Measurements from ENCODE around the gene MTPN. TPM values are rescaled to one million over a fixed set of nuclear protein-coding genes. Genes with fewer than 3 reads are reported as not detected.

MTPN gene
- total RNA-seq, 2 experiments from 2014 or later = 91.3 to 281 TPM

DNA sequence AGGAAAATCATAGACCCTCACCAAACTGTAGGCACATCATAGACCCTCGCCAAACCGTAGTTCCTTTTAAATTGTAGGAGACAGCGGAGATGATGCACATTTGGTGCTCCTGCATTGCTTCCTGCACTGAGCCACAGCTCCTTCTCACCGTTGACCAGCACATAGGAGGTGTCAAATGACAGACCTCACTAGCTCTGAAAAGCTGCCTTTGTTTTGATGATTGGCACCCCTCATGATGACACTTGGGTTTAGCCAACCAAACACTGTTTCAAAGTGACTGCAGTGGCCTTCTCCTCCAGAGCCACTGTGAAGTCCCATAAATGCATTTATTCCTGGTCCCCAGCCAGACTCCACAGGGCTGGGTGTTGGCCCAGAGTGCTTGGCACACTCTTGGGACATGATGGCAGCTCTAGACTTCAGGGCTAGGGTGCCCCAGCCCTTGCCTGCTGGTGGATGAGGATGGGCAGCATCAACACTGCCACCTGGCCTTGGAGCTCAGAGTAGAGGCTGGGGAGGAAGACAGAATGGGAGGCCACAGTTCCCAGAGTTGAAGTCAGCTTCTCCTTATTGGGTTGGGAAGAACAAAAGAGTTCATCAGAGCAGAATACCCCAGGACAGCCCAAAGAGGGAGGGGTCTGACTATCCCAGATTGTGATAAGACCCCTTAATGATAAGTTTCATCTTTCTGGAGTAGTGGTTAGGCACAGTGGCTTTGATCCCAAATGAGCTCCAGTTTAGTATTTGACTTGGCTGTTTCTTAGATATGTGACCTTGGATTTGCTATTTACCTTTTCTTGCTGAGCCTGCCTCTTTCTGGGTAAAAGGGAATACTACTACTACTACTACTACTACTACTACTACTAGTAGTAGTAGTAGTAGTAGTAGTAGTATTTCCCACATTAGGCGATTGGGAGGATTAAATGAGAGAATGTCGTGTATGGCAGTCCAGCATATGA, 75.3 kb downstream of the MTPN start:
- Histone ChIP-seq H4K20me1 (ENCODE audit: insufficient read depth, low read length) (no peaks in the 10 kb centered on the region), H3K27ac (ENCODE audit: low read depth, low read length, poor library complexity, severe bottlenecking) (no peak overlapping the region), H3K79me2 (ENCODE audit: insufficient read depth, low read depth, low read length) (no peaks in the 10 kb centered on the region), H3K4me1 (ENCODE audit: insufficient read depth, low read length, poor library complexity, severe bottlenecking) (no peaks in the 10 kb centered on the region), H3K9me2 (ENCODE audit: insufficient read depth, low read length) (no peaks in the 10 kb centered on the region), H3K9me3 (ENCODE audit: low read length) (no peaks in the 10 kb centered on the region), H3K4me3 (ENCODE audit: low read depth, low read length, poor library complexity, severe bottlenecking) (no peak overlapping the region), H2AFZ (ENCODE audit: low read length) (no peak overlapping the region), H3K4me2 (ENCODE audit: low read length) (no peak overlapping the region), H3K36me3 (ENCODE audit: insufficient read depth, low read length) (no peaks in the 10 kb centered on the region)
- no peak for DNase-seq (ENCODE audit: low spot score)
- BruUV-seq (replicated peaks) = no TSS peak
- intact Hi-C loops (cut with micrococcal nuclease; ENCODE audit: unreplicated experiment) = no loop called here
- TF ChIP-seq, protein P1, sequence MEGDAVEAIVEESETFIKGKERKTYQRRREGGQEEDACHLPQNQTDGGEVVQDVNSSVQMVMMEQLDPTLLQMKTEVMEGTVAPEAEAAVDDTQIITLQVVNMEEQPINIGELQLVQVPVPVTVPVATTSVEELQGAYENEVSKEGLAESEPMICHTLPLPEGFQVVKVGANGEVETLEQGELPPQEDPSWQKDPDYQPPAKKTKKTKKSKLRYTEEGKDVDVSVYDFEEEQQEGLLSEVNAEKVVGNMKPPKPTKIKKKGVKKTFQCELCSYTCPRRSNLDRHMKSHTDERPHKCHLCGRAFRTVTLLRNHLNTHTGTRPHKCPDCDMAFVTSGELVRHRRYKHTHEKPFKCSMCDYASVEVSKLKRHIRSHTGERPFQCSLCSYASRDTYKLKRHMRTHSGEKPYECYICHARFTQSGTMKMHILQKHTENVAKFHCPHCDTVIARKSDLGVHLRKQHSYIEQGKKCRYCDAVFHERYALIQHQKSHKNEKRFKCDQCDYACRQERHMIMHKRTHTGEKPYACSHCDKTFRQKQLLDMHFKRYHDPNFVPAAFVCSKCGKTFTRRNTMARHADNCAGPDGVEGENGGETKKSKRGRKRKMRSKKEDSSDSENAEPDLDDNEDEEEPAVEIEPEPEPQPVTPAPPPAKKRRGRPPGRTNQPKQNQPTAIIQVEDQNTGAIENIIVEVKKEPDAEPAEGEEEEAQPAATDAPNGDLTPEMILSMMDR (conservative IDR thresholded peaks at IDR 0.05; ENCODE audit: low read length) = no peak
- TF ChIP-seq EZH2phosphoT487 (IDR thresholded peaks at IDR 0.05; ENCODE audit: borderline replicate concordance, low read depth, low read length) = no peak
- POLR2A ChIA-PET = interaction anchor here (0.6 to 0.7 kb wide), 2 partner anchors 142 to 370 kb away, joined by 3 to 4 read pairs; no protein-coding TSS in a partner anchor
- CTCF ChIA-PET (ENCODE audit: unreplicated experiment) = no interaction called here

DNA sequence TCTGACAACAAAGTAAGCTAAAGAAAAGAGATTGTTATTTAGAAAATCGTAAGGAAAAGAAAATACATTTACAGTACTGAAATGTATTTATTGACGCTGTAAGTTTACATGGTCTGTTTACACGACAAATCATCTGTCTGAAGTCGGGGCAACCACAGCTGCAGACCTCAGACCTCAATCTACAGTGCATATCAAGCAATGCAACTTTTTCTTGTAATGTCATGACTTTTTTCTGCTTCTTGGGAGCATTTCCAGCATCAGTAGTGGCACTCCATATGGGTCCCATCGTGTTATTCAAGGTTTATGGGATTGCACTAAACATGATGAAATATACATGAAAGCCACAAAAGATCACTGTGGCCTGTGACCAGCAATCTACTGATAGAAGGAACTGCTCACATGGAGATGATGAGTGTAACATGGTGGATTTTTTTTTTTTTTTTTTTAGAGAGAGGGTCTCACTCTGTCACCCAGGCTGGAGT, 77.1 kb downstream of the MTPN start:
- Histone ChIP-seq H3K79me2 (ENCODE audit: insufficient read depth, low read depth, low read length) (no peaks in the 10 kb centered on the region), H3K4me1 (ENCODE audit: insufficient read depth, low read length, poor library complexity, severe bottlenecking) (no peaks in the 10 kb centered on the region), H4K20me1 (ENCODE audit: insufficient read depth, low read length) (no peaks in the 10 kb centered on the region), H3K36me3 (ENCODE audit: insufficient read depth, low read length) (no peaks in the 10 kb centered on the region), H3K4me3 (ENCODE audit: low read depth, low read length, poor library complexity, severe bottlenecking) (no peak overlapping the region), H3K9me2 (ENCODE audit: insufficient read depth, low read length) (no peaks in the 10 kb centered on the region), H3K27ac (ENCODE audit: low read depth, low read length, poor library complexity, severe bottlenecking) (no peak overlapping the region), H2AFZ (ENCODE audit: low read length) (no peak overlapping the region), H3K4me2 (ENCODE audit: low read length) (no peak overlapping the region), H3K9me3 (ENCODE audit: low read length) (no peaks in the 10 kb centered on the region)
- ChIA-PET POLR2A (interaction anchor here (1.9 kb wide), 1 partner anchor 8 kb away, joined by 5 read pairs; no protein-coding TSS in a partner anchor), CTCF (ENCODE audit: unreplicated experiment) (no interaction called here)
- intact Hi-C loops (cut with micrococcal nuclease; ENCODE audit: unreplicated experiment) = no loop called here
- TF ChIP-seq EZH2phosphoT487 (IDR thresholded peaks at IDR 0.05; ENCODE audit: borderline replicate concordance, low read depth, low read length) = no peak
- TF ChIP-seq, protein P1 (conservative IDR thresholded peaks at IDR 0.05; ENCODE audit: low read length) = no peak
- BruUV-seq (replicated peaks) = no TSS peak
- no peak for DNase-seq (ENCODE audit: low spot score)

All from OCI-LY7 (cell line).